ENCODE measurements around the gene LRRN2.
"Not testable (repeated sequence)": the region's sequence is repeated elsewhere in the genome, so short reads cannot be mapped to it uniquely, and the experiment has no call there.

The LRRN2 gene

DNA sequence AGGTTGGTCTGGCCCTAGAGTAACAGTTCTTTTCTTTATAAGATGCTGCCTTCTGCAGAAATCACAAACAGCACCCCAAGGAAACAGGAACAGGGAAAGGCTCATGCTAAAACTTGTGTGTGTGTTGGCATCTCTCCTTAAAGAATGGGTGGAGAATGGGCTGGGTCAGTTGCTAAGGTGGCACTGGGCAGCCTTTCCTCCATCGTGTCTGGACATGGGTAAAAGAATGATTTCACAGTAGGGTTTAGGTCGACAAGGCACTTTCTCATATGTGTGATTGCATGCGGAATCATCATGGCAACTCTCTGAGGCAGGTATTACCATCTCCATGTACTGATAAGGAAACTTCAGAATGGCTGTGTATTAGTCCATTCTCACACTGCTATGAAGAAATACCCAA lies 40.3 kb downstream of the LRRN2 start:
- no peaks in the 10 kb centered on the region for H3K9me3 ChIP-seq (ENCODE audit: low read length)
- no peak overlapping the region for H2AFZ ChIP-seq (ENCODE audit: low read depth, low read length)
- H3K27me3 ChIP-seq (ENCODE audit: insufficient read depth, low read length): peaks cover 8% of the 10 kb centered on the region
- H3K4me1 ChIP-seq (ENCODE audit: insufficient read depth, low read length): peaks cover 18% of the 10 kb centered on the region
- H3K36me3 ChIP-seq (ENCODE audit: insufficient read depth, low read length): no peaks in the 10 kb centered on the region
- H3K4me3 ChIP-seq (ENCODE audit: low read length): no peak overlapping the region

DNA sequence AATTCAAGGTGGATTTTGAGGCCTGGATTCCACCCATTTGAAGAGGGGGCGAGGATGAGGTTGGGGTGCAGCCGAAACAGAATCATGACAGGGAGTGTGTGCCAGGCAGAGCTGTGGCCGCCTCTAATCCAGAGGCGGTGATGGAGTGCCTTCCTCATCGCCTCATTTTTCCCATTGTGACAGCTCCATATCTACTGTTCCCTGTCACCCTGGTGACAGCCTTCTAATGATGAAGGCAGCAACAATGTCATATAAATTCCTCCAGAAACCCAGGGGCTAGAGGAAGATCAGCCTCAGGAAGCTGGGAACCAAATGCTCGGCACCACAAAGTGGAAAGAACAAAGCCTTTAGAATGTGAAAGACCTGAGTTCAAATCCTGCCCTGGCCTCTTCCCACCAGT lies 42.0 kb downstream of the LRRN2 start:
- H2AFZ ChIP-seq (ENCODE audit: low read depth, low read length): no peak overlapping the region
- H3K27me3 ChIP-seq (ENCODE audit: insufficient read depth, low read length): peaks cover 5% of the 10 kb centered on the region
- no peaks in the 10 kb centered on the region for H3K9me3 ChIP-seq (ENCODE audit: low read length)
- peaks cover 24% of the 10 kb centered on the region for H3K4me1 ChIP-seq (ENCODE audit: insufficient read depth, low read length)
- no peak overlapping the region for H3K4me3 ChIP-seq (ENCODE audit: low read length)
- H3K36me3 ChIP-seq (ENCODE audit: insufficient read depth, low read length): no peaks in the 10 kb centered on the region

DNA sequence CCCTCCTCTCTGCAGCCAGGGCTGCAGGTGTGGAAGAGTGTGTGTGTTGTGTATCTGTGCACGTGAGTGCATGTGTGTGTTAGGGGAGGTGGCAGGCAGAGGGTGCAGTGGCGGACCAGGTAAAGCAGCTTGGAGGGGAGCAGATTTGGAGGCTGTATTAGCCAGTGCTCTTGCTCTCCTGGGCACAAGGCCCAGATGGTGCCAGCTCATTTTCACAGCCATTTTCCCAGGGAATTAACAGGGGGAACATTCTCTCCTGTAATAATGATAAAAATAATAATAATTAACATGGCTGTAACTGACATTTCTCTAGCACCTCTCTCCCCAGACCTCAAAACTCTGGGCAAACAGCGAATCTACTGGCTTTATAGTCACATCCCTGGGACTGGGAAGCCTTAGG lies 43.6 kb downstream of the LRRN2 start:
- Histone ChIP-seq H2AFZ (ENCODE audit: low read depth, low read length) (no peak overlapping the region), H3K4me3 (ENCODE audit: low read length) (no peak overlapping the region), H3K27me3 (ENCODE audit: insufficient read depth, low read length) (peaks cover 5% of the 10 kb centered on the region), H3K4me1 (ENCODE audit: insufficient read depth, low read length) (peaks cover 25% of the 10 kb centered on the region), H3K9me3 (ENCODE audit: low read length) (no peaks in the 10 kb centered on the region), H3K36me3 (ENCODE audit: insufficient read depth, low read length) (no peaks in the 10 kb centered on the region)

DNA sequence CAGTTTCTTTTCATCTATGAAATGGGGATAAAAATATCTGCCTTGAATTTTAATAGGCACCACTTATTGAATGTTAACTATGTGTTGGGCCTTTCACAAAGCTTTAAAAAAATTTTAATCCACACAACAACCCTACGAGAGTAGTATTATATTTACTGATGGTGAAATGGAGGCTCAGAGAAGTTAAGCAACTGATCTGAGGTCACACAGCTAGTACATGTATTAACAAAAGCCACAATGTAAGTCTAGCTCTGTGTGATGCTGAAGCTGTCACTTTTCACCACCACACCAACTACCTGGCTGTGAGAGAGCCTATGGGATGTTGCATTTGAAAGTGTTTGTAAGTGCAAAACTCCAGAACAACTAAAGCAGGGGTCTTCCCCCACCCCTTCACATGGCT lies 44.1 kb downstream of the LRRN2 start:
- H3K27me3 ChIP-seq (ENCODE audit: insufficient read depth, low read length): peaks cover 5% of the 10 kb centered on the region
- no peaks in the 10 kb centered on the region for H3K36me3 ChIP-seq (ENCODE audit: insufficient read depth, low read length)
- H3K4me1 ChIP-seq (ENCODE audit: insufficient read depth, low read length): peaks cover 28% of the 10 kb centered on the region

DNA sequence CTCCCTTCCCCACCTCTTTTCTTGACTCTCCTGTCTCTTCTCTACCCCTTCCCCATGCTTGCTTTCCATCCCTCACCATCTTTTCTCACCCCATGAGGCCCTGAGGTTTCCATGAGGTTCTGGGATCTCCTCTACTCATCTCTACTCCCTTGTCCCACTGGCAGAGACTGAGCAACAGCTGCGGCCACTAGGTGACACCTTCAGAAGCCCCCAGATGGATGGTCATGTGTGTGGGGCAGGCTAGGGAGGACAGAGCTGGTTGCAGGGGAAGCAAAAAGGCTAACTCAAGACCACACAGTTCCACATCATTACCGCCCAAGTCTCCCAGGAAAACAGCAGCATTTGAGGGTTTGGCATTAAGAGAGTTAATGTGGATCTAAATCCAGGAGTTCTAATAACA lies 45.0 kb downstream of the LRRN2 start:
- Histone ChIP-seq H3K9me3 (ENCODE audit: low read length) (no peaks in the 10 kb centered on the region), H2AFZ (ENCODE audit: low read depth, low read length) (no peak overlapping the region), H3K27me3 (ENCODE audit: insufficient read depth, low read length) (peaks cover 5% of the 10 kb centered on the region), H3K36me3 (ENCODE audit: insufficient read depth, low read length) (no peaks in the 10 kb centered on the region), H3K4me1 (ENCODE audit: insufficient read depth, low read length) (peaks cover 28% of the 10 kb centered on the region), H3K4me3 (ENCODE audit: low read length) (no peak overlapping the region)

More for the DNA sequence above, 44.1 kb downstream of the LRRN2 start:
- Histone ChIP-seq H3K9me3 (ENCODE audit: low read length) (no peaks in the 10 kb centered on the region), H3K4me3 (ENCODE audit: low read length) (no peak overlapping the region), H2AFZ (ENCODE audit: low read depth, low read length) (no peak overlapping the region)

DNA sequence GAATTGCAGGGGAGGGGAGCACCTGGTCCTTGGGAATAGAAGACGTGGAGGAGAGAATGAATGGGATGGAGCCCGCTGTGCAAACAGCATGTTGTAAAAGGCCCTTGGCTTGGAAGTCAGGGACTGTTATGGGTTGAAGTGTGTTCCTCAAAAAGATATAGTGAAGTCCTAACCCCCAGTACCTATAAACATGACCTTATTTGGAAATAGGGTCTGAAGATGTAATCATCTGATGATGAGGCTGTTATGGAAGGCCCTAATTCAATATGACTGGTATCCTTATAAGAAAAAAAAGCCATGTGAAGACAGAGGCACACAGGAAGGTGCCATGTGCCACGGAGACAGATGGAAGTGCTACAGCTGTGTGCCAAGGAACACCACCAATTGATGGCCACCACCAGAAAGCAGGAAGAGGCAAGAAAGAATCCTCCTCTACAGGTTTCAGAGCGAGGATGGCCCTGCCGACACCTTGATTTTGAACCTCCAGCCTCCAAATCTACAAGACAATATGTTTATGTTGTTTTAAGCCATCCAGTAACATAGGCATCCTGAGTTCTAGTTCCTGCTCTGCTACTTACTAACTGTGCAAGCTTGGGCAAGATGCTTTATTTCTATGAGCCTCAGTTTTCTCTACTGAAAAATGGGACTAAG lies 51.2 kb downstream of the LRRN2 start:
- Histone ChIP-seq H3K27me3 (ENCODE audit: insufficient read depth, low read length) (no peaks in the 10 kb centered on the region), H3K4me3 (ENCODE audit: low read length) (no peak overlapping the region), H3K36me3 (ENCODE audit: insufficient read depth, low read length) (no peaks in the 10 kb centered on the region), H3K4me1 (ENCODE audit: insufficient read depth, low read length) (peaks cover 20% of the 10 kb centered on the region), H3K9me3 (ENCODE audit: low read length) (no peaks in the 10 kb centered on the region), H2AFZ (ENCODE audit: low read depth, low read length) (no peak overlapping the region)

DNA sequence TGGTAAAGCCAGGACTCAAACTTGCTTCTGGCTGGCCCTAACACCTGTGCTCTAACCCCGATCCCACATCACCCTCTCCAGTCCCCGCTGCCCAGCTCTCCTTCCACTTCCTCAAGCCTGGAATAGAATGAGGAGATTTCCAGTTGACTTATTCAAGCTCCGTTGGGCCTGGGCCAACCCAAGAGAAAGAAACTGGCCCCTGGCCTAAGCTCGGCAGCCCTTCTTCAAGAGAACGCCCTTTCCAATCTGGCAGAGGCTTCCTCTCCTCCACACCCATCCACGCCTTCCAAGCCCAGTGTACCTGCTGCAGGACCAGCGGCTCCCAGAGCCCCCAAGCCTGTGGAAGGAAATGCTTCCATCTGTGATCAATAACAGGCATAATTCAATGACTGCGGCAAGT lies 51.9 kb downstream of the LRRN2 start:
- Histone ChIP-seq H3K9me3 (ENCODE audit: low read length) (no peaks in the 10 kb centered on the region), H3K36me3 (ENCODE audit: insufficient read depth, low read length) (no peaks in the 10 kb centered on the region), H3K4me1 (ENCODE audit: insufficient read depth, low read length) (peaks cover 16% of the 10 kb centered on the region), H2AFZ (ENCODE audit: low read depth, low read length) (no peak overlapping the region), H3K4me3 (ENCODE audit: low read length) (no peak overlapping the region), H3K27me3 (ENCODE audit: insufficient read depth, low read length) (no peaks in the 10 kb centered on the region)

DNA sequence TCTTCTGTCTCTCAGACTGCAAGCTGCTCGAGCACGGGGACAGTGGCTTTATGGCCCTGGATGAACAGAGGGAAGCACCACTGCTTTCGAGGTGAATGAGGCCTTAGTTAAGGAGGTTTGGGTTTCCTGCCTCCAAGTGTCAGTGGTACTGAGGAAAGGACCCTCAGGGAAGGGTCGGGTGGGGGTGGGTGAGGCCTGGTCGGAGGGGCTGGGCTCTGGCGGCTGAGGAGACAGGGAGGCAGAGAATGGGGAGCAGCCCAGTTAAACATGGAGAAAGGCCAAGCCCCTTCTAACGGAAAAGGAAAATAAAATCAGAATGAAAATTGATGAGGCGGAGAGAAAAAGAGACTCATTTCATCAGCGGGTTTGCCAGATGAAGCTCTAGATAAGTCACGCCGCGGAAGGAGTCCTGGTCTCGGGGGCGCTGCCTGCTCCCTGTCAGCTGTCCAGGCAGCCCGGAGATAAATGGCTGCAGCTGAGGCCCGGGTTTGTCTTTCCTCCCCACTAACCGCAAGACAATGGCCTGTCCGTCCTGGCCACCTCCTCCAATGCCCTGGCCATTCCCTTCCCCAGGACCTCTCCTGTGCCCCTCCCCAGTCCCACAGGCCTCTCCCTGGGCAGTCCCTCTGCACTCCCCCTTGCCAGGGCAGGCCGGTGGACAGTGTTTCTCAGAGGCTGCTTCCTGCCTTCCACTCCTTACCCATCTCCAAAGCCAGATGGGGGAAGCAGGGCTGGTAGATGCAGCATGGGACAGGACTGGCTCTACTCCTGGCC lies 55.2 kb downstream of the LRRN2 start:
- no peaks in the 10 kb centered on the region for H3K27me3 ChIP-seq (ENCODE audit: insufficient read depth, low read length)

DNA sequence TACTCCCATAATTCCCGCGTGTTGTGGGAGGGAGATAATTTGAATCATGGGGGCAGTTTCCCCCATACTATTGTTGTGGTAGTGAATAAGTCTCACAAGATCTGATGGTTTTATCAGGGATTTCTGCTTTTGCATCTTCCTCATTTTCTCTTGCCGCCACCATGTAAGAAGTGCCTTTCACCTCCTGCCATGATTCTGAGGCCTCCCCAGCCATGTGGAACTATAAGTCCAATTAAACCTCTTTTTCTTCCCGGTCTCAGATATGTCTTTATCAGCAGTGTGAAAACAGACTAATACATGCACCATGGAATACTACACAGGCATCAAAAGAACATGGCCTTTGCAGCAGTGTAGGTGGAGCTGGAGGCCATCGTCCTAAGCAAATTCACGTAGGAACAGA lies 56.1 kb downstream of the LRRN2 start:
- H2AFZ ChIP-seq (ENCODE audit: low read depth, low read length); H3K36me3 ChIP-seq (ENCODE audit: insufficient read depth, low read length): not testable (repeated sequence)

More for the DNA sequence above, 55.2 kb downstream of the LRRN2 start:
- H3K36me3 ChIP-seq (ENCODE audit: insufficient read depth, low read length): no peaks in the 10 kb centered on the region
- no peaks in the 10 kb centered on the region for H3K9me3 ChIP-seq (ENCODE audit: low read length)
- H3K4me3 ChIP-seq (ENCODE audit: low read length): no peak overlapping the region
- H2AFZ ChIP-seq (ENCODE audit: low read depth, low read length): no peak overlapping the region
- peaks cover 9% of the 10 kb centered on the region for H3K4me1 ChIP-seq (ENCODE audit: insufficient read depth, low read length)

DNA sequence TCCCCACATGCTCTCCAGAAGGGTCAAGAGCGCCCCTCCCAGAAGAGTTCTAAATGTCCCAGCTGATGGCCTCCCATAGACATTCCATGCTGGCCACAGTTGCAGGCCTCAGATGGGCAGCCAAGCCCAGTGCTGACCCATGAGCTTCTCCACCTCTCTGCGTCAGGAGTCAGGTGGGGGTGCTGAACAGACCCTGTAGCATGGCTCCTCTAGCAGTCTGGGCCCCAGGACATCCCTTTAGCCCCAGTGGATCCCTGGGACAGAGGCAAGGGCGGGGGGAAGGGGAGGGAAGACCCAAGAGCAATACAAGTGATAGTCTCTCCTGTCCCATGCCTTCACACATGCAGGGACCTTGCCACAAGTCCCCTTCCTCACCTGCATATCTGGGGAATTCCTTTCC lies 56.7 kb downstream of the LRRN2 start:
- Histone ChIP-seq H3K9me3 (ENCODE audit: low read length) (no peaks in the 10 kb centered on the region), H3K36me3 (ENCODE audit: insufficient read depth, low read length) (no peaks in the 10 kb centered on the region), H3K4me3 (ENCODE audit: low read length) (no peak overlapping the region), H3K27me3 (ENCODE audit: insufficient read depth, low read length) (no peaks in the 10 kb centered on the region), H2AFZ (ENCODE audit: low read depth, low read length) (no peak overlapping the region), H3K4me1 (ENCODE audit: insufficient read depth, low read length) (peaks cover 9% of the 10 kb centered on the region)

More for the DNA sequence above, 56.1 kb downstream of the LRRN2 start:
- not testable (repeated sequence) for H3K27me3 ChIP-seq (ENCODE audit: insufficient read depth, low read length); H3K9me3 ChIP-seq (ENCODE audit: low read length); H3K4me3 ChIP-seq (ENCODE audit: low read length); H3K4me1 ChIP-seq (ENCODE audit: insufficient read depth, low read length)

DNA sequence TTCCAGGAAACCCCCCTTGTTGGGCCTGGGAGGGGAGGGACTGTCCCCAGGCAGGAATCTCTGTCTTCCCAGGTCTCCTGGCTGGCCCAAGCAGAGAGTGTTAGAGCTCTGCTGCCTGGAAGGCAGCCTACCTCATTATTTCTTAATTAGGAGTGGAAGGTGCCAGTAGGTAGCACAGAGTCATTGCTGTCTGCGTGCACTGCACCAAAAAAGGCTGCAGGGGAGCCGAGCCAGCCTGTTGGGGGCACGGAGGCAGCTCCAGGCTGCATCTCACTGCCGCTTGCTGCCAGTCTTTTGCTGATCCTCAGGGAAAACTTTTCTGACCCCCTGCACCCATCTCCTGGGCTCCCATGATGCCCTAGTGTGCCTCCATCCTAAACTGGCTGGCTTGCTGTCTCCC lies 58.1 kb downstream of the LRRN2 start:
- Histone ChIP-seq H3K36me3 (ENCODE audit: insufficient read depth, low read length) (no peaks in the 10 kb centered on the region), H3K9me3 (ENCODE audit: low read length) (no peaks in the 10 kb centered on the region), H2AFZ (ENCODE audit: low read depth, low read length) (no peak overlapping the region), H3K27me3 (ENCODE audit: insufficient read depth, low read length) (no peaks in the 10 kb centered on the region), H3K4me1 (ENCODE audit: insufficient read depth, low read length) (peaks cover 22% of the 10 kb centered on the region), H3K4me3 (ENCODE audit: low read length) (no peak overlapping the region)

DNA sequence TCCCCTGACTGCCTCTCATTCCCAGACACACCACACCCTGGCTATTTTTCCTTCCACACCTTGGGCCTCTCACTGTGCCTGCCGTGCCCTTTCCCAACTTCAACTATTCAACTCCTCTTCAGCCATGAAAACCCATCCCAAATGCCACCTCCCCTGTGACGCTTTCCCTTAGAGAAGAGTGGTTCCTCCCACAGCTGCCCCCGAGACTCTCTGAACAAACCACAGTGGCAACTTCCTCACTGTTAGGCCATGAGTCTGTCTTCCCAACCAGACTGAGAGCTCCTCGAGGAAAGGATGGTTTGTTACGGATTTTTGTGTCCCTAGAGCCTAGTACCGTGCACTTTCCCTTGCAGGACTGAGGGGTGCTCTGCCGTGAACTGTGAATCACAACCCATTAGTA lies 59.2 kb downstream of the LRRN2 start:
- Histone ChIP-seq H3K4me3 (ENCODE audit: low read length) (no peak overlapping the region), H3K27me3 (ENCODE audit: insufficient read depth, low read length) (peaks cover 2% of the 10 kb centered on the region), H3K4me1 (ENCODE audit: insufficient read depth, low read length) (peaks cover 22% of the 10 kb centered on the region), H3K9me3 (ENCODE audit: low read length) (no peaks in the 10 kb centered on the region), H3K36me3 (ENCODE audit: insufficient read depth, low read length) (no peaks in the 10 kb centered on the region), H2AFZ (ENCODE audit: low read depth, low read length) (no peak overlapping the region)

DNA sequence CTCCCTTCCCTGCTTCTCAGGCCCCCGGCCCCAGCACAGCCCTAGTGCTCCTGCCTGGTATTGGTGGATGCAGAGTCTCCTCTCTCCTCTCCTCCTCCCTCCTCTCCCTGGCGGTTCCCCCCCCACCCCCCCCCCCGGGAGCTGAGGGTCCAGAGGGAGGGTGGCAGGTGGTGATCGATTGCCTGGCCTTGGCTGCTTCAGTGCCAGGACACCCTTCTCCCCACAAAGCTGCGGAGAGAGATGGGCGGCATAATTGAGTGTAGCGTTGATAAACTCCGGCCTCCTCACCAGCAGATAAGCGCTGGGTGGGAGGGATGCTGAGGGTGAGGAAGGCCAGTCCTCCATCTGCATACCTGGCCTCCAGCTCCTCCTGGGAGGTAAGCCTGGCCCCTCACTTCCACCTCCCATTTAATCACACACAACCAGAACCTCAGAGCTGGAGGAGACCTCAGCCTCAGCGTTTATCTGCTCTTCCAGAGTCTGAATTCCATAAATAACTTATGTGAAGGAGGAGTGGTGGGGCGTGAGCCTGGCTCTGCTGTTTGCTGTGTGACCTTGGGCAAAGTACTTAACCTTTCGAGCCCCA lies 60.8 kb downstream of the LRRN2 start:
- no peak overlapping the region for H3K4me3 ChIP-seq (ENCODE audit: low read length)
- H2AFZ ChIP-seq (ENCODE audit: low read depth, low read length): no peak overlapping the region
- peaks cover 4% of the 10 kb centered on the region for H3K27me3 ChIP-seq (ENCODE audit: insufficient read depth, low read length)
- no peaks in the 10 kb centered on the region for H3K9me3 ChIP-seq (ENCODE audit: low read length)
- H3K36me3 ChIP-seq (ENCODE audit: insufficient read depth, low read length): no peaks in the 10 kb centered on the region
- H3K4me1 ChIP-seq (ENCODE audit: insufficient read depth, low read length): peaks cover 18% of the 10 kb centered on the region
